Transverse colon (tissue), 4 donors: Measurements from ENCODE around the gene ZMYM4.

Source experiments
- EP300 ChIP-seq: sonication (generic); formaldehyde crosslinking; IDR thresholded peaks from one replicate; pipeline ENCODE4 v1.6.1; 2017; ENCODE audit warnings: antibody characterized with exemption, low read depth
- POLR2A ChIP-seq: fragments of 450-650 bp; IDR thresholded peaks from one replicate; pipeline ENCODE4 v1.6.1; 2016; ENCODE audit warnings: antibody characterized with exemption, mild to moderate bottlenecking, moderate library complexity
- POLR2AphosphoS5 ChIP-seq, 3 donors: sonication (generic); formaldehyde crosslinking; IDR thresholded peaks; one replicate each; pipeline ENCODE4 v1.6.1; 2016; ENCODE audit warnings: antibody characterized with exemption in 3 of 3
- TF ChIP-seq, protein P1 (sequence below), 5 experiments: fragments of 200-600 bp in 3 of 5; fragments of 450-650 bp in 2 of 5; sonication (generic) in 3 of 5; IDR thresholded peaks; 1 replicate in 2 of 5; 2 replicates in 3 of 5; pipeline ENCODE4 v1.5.1; 2016 to 2017; ENCODE audit warnings: antibody characterized with exemption in 5 of 5, inconsistent platforms in 3 of 5, mild to moderate bottlenecking in 2 of 5, moderate library complexity in 1 of 5

DNA sequence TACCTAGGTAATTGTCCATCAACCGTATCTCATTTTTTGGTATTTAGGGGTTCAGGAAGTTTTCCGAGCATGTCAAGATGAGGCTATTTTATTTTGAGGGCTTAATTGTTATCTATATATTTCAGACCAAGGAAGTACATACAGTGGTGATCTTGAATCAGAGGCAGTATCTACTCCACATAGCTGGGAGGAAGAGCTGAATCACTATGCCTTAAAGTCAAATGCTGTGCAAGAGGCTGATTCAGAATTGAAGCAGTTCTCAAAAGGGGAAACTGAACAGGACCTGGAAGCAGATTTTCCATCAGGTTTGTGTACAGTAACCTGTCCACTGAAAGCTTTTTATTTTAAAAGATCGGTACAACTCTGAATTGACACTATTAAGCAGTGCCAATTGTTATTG, 130.2 kb downstream of the ZMYM4 start:
- TF ChIP-seq POLR2AphosphoS5 (IDR thresholded peaks at IDR 0.05): no peak
- TF ChIP-seq, protein P1, sequence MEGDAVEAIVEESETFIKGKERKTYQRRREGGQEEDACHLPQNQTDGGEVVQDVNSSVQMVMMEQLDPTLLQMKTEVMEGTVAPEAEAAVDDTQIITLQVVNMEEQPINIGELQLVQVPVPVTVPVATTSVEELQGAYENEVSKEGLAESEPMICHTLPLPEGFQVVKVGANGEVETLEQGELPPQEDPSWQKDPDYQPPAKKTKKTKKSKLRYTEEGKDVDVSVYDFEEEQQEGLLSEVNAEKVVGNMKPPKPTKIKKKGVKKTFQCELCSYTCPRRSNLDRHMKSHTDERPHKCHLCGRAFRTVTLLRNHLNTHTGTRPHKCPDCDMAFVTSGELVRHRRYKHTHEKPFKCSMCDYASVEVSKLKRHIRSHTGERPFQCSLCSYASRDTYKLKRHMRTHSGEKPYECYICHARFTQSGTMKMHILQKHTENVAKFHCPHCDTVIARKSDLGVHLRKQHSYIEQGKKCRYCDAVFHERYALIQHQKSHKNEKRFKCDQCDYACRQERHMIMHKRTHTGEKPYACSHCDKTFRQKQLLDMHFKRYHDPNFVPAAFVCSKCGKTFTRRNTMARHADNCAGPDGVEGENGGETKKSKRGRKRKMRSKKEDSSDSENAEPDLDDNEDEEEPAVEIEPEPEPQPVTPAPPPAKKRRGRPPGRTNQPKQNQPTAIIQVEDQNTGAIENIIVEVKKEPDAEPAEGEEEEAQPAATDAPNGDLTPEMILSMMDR (IDR thresholded peaks at IDR 0.05): no peak
- TF ChIP-seq POLR2A: no peak
- no peak for TF ChIP-seq EP300
